DMS53 treated with DMSO at 0.1 percent for 48 hours (cell line): Measurements from ENCODE around the gene WNT8A.
"Not testable (repeated sequence)": the region's sequence is repeated elsewhere in the genome, so short reads cannot be mapped to it uniquely, and the experiment has no call there.

Experiments used
- DNase-seq: peaks from one replicate; lab custom pipeline; 2025; ENCODE audit not compliant: unreplicated experiment; lab: John Stamatoyannopoulos, UW

Gene WNT8A

GRCh38 chr5:138083702-138084101 is at the start of gene WNT8A:
Gene WNT8A (plus strand): TSS chr5:138084033. CDS start chr5:138084128, 95 bp downstream.
- DNase-seq, result no peak

- peak; percentile 97 for DNase-seq
Measured at GRCh38 chr5:138035605-138036537, 48.0 kb upstream of the WNT8A start.

- no peak for DNase-seq
Measured at GRCh38 chr5:138037271-138037670, 46.6 kb upstream of the WNT8A start.

GRCh38 chr5:138037907-138038633 is 45.8 kb upstream of the WNT8A start:
- no peak for DNase-seq

- no peak for DNase-seq
Measured at GRCh38 chr5:138038826-138039225, 45.0 kb upstream of the WNT8A start.

DNA sequence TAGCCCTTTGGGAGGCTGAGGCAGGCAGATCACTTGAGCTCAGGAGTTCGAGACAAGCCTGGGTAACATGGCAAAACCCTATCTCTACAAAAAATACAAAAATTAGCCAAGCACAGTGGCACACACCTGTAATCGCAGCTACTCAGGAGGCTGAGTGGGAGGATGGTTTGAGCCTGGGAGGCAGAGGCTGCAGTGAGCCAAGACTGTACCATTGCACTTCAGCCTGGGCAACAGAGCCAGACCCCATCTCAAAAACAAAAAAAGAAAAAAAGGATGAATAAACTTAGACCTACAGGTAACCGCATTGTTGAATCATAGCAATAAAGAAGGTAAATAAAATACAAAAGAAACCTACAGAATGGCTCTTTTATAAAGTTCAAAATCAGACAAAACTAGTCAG is 38.5 kb upstream of the WNT8A start:
- not testable (repeated sequence) for DNase-seq

DNA sequence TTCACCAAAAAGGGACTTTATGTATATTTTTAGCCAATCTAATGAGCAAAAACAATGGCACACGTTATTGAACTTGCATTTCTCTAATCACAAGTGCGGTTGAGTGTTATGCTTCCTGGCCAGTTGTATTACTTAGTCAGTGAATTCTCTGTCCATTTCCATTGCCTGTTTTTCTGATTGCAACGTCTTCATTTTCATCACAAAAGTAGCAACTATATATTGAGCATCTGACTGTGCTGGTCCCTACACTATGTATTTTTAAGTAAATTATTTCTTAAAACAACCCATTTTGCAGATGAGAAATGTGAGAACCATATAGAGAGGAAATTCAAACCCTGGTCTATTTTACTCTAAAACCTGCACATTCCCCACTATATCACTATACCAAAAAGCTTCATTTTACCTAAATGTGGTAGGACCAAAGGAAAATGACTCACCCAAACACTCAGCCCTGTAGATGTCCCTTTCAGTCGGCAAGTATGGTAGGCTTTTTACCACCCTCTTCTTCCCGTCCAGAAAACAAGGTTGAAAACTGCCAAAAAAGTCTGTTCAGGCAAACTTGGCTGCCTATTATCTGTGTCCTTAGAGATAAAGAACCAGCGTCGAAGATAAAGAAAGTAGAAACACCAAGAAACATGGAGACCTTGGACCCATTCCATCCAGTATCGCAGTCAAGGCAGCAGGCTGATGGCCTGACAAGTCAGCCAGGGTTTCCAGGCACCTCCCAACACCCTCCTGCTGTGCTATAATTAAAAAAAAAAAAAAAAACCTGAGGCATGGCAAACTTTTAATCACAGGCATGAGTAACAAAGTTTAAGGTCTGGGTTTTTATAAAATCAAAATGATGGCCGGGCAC is 32.2 kb upstream of the WNT8A start:
- DNase-seq, result no peak

GRCh38 chr5:138052718-138053117 is 31.1 kb upstream of the WNT8A start:
- not testable (repeated sequence) for DNase-seq

DNA sequence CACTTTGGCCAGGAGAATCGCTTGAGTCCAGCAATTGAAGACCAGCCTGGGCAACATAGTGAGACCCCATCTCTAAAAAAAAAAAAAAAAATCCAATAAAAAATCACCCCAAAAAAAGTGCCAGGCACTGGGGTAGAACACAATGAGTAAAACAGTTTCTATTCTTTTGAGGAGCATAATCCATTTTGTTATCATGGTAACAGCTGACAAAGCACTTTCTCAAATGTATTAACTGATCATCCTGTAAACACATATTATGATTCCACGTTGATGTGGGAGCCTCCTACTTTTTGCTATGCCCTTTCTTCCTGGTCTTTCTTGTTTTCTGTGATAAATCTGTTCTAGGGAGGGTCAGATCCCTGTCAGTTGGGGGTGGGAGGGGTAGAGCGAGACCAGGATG is 30.3 kb upstream of the WNT8A start:
- DNase-seq, result no peak

- no peak for DNase-seq
Measured at GRCh38 chr5:138054206-138054605, 29.6 kb upstream of the WNT8A start.

DNA sequence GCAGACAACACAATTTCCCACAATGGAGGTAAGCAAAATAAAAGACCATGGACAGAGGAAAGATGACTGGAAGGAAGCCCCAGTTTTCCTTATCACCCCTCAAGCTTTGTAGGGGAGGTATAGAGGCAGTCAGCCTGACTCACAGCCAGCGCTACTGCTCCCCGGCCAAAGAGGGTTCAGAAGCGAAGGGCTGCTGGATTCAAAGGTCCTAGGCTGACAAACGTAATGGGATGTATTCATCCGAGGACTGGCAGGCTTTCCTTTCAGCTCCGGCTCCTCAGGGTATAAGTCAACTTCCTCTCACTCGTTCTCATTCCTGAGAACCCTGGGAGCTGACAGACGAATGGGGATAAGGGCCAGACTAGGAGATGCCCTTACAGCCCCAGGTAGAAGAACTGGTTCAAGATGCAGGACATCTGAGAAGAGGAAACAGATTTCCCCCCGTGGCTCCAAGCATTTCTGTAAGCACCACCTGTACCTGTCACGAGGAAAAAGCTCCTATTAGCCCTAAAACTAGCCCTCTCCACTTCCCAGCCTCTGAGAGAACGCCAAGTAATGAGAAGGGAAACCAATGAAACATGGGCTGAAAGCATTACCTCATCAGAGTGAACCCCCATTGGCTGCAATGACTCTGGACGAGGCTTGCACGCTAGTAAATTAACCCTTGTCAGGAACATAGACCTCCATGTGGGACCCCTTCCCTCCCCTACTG is 28.8 kb upstream of the WNT8A start:
- DNase-seq, result no peak

GRCh38 chr5:138064526-138064925 is 19.3 kb upstream of the WNT8A start:
- no peak for DNase-seq

- DNase-seq, result no peak
Measured at GRCh38 chr5:138065102-138065501, 18.7 kb upstream of the WNT8A start.

DNA sequence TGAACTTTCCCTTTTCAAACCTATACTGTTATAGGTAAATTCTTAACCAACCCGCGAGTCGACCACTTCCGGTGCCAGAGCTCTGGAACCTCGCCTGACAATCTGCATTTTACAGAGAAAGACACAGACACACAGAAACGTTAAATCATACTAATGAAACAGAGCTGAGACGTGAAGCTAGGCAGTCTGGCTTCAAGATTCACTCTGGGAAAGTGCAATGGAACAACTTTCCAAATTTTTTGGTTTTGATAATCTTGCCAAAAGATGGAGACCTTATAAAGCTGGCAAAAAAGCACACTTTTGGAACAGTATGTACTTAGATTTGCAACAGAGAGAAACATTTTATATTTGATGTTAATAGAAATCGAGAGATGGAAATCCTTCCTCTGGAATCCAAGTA is 15.9 kb upstream of the WNT8A start:
- no peak for DNase-seq

DNA sequence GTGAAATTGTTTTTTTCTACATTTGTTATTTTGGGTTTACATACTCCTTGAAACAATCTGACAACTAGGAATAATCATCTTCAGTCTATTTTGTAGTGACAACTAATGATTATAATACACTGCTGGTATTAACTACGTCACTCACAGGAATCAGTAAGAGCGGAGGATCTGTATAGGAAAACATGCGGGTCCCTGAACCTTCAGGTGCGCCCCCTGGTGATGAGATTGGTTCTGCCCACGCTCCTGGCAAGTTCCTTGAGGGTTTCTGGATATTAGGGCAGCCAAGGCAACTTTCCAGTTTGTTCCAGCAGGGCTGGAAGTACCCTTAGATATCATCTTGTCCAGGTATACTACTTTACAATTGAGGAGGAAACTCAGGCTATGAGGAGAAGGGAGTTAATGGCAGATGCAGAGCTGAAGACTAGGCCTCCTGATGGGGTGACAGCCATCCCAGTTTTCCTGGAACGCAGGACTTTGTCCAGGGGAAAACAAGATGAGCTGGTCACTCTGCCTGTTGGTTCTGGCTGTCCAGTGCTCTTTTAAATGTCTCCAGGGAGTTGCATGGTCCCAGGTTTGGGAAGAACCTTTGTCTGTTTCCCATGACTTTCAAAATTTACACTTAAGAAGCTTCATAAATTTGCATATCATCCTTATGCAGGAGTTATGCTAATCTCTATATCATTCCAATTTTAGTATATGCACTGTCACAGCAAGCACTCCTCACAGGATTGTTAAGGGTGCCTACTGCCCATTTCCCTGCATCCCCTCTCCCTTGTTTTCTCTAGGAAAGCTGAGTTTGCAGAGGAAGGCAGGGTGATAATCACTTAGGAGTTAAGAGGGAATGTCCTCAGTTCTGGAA is 14.9 kb upstream of the WNT8A start:
- DNase-seq, result peak; percentile 71

DNA sequence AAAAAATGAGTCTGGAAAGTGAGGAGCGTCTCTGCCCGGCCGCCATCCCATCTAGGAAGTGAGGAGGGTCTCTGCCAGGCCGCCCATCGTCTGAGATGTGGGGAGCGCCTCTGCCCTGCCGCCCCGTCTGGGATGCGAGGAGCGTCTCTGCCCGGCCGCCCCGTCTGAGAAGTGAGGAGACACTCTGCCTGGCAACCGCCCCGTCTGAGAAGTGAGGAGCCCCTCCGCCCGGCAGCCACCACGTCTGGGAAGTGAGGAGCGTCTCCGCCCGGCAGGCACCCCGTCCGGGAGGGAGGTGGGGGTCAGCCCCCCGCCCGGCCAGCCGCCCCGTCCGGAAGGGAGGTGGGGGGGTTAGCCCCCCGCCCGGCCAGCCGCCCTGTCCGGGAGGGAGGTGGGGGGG is 13.8 kb upstream of the WNT8A start:
- not testable (repeated sequence) for DNase-seq

DNA sequence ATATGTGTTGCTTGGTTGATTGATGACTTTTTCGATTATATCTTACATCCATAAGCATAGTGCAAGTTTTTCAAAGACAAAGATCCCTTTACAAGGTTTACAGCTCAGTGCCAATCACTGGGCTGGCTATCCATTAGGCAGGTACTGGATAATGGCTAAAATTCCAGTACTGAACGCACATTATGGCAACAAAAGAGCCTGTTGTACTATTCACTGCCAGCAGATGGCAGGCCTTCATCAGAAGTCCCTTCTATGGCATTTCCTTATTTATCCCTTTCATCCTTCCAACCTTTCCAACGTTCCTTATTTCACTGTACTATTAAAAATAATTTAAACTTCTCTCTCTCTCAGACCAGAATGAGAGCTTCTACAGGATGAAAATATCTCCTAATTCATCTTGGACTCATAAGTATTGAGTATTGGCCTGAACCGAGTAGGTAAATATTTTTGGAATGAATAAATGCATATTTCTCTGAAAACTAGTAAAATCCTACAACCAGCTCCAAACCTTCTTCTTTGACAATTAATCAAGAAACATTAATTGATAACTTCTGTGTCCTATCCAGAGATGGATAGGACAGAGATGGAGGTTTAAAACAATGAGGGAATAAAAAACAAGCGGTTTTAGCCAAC is 6.7 kb upstream of the WNT8A start:
- peak; percentile 72 for DNase-seq

- no peak for DNase-seq
Measured at GRCh38 chr5:138078006-138078643, 5.7 kb upstream of the WNT8A start.

DNA sequence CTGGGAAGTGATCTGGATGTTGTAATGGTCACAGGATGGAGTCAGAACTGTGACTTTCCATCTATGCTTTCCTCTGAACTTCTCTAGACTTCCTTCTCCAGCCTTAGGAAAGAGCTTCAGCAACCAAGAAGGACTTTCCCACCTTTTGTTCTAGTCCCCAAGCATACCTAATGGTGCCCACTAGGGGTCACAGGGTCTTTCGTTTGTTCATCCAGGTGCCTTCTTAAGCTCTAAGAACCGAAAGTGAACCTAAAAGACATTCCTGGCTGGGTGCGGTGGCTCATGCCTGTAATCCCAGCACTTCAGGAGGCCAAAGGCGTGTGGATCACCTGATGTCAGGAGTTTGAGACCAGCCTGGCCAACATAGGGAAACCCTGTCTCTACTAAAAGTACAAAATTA is 1.8 kb upstream of the WNT8A start:
- DNase-seq, result no peak
